NOMO-1 treated with DMSO at 0.1 percent for 48 hours (cell line): ENCODE data around the gene TUFM.
"Not testable (repeated sequence)": the region's sequence is repeated elsewhere in the genome, so short reads cannot be mapped to it uniquely, and the experiment has no call there.

Experiments
- DNase-seq: peaks from one replicate; lab custom pipeline; 2025; ENCODE audit not compliant: unreplicated experiment; lab: John Stamatoyannopoulos, UW

Gene TUFM

DNA sequence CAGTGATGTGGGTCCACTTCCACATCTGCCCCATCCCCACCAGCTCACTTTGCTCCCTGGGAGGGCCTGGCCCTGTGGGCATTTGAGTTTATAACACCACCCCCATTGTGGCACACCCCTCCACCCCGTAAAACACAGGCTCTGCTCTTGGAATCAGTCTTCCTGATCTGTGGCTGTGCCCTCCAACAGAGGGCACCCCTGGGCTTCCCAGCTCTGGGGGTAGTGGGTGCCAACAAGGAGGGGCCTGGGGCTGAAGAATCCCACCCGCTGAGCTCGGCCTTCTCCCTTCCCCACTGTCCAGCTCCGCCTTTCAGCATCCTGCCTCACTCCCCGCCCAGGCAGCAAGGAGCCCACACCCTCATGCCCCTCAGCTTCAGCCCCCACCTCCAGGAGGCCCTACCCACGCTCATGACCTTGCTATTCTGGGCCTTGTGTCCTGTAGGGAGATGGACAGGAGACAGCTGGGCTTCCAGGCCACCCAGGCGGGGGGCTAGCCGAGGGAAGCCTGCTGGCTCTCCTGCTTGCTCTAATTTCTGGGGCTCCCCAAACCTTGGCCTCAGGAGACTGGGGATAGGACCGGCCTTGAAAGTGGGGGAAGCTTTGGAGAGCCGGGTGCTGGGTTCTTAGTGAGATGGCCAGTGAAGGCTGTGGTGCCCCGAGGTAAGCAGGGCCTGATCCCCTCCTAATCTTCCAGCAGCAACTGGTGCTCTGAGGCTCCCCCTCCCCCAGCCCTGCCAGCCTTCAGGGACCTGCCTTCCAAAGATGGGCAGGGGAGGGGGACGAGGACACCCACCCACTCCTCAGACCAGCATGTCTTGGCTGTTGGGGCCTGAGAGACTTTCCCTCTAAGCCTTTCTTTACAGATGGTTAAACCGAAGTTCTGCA, 29.2 kb upstream of the TUFM start:
- no peak for DNase-seq

DNA sequence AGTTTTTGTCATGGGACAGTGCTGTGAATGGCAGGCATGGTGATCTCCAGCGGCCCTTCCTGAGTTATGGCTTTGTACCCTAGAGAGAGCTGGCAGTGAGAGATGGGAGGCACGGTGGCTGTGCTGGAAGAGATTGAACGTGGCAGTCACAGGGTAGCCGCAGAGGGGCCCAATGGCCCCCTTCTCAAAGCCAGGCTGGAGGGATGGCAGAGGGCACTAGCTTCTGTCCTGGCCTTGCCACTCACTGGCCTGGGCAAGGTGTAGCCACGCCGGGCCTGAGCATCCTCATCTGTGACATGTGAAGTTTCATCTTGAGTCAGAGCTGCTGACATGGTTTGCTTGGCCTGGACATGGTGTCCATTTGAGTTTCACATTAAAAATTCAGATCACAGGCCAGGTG, 28.3 kb upstream of the TUFM start:
- DNase-seq = no peak

DNA sequence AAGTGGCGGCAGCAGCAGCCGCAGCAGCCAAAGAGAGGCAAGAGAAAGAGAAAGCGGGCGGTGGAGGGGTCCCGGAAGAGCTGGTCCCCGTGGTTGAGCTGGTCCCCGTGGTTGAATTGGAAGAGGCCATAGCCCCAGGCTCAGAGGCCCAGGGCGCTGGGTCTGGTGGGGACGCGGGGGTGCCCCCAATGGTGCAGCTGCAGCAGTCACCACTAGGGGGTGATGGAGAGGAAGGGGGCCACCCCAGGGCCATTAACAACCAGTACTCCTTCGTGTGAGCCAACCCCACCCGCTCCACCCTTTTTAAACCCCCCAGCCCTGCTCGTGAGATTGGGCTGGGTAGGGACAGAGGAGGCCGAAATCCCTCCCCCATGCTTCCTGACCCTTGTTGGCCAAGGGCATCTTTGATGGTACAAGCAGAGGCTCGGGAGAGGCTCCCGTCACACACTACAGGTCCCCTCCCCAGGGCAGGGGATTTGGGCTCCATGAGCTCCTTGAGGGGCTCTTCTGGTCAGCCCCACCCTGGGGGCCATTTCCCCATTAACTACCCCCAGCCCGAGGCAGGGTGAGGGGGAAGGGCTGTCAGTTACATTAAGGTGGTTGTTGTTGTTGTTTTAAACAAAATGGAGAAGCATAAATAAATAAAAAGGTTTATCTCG, 27.5 kb upstream of the TUFM start:
- peak; percentile 5 for DNase-seq

DNA sequence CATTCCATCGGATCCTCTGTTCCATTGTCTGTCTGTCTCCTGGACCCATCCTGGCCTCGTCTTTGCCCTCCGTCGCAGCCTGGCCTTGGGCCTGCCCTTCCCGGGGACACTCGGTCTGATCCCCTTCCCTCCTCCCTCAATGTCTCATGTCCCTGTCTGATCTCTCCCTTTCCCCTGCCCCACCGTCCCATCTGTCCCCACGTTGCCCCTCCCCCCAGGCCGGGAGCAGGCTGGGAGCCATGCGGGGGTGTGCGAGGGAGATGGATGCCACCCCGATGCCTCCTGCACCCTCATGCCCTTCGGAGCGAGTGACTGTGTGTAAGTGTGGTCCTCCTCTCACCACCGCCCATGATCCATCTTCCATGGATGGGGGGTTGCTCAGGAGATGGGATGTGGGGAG, 26.8 kb upstream of the TUFM start:
- DNase-seq = no peak

DNA sequence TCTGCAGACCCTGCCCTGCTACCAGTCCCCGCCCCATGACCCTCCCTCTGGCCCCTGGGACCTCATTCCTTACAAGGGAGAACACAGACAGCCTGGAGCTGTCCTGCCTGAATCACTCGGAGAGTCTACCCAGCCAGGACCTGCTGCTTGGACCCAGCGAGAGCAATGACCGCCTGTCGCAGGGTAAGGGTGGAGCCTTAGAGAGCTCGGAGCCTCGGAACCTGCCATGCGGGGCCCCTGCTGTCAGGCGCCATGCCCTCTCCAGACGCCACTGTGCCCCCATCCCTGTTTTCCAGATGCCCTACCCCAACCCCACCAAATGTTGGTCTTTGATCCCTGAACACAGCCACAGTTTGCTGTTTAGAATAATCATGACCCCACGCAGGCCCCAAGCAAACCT, 23.1 kb upstream of the TUFM start:
- DNase-seq = no peak

DNA sequence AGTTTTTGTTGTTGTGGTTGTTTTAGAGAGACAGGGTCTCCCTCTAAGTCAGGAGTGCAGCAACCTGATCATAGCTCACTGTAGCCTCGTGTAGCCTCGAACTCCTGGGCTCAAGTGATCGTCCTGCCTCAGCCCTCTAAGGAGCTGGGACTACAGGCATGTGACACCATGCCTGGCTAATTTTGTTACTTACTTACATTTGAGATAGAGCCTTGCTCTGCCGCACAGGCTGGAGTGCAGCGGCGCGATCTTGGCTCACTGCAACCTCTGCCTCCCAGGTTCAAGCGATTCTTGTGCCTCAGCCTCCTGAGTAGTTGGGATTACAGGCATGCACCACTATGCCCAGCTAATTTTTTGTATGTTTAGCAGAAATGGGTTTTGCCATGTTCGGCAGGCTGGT, 21.5 kb upstream of the TUFM start:
- DNase-seq = not testable (repeated sequence)

- no peak for DNase-seq
Observed at GRCh38 chr16:28867241-28867640, 21.1 kb upstream of the TUFM start.

- DNase-seq = no peak
Observed at GRCh38 chr16:28866454-28866804, 20.3 kb upstream of the TUFM start.

GRCh38 chr16:28865722-28866453, 19.7 kb upstream of the TUFM start:
- no peak for DNase-seq

GRCh38 chr16:28865001-28865688, 19.0 kb upstream of the TUFM start:
- DNase-seq = no peak

GRCh38 chr16:28863929-28864793, 18.0 kb upstream of the TUFM start:
- DNase-seq = no peak

GRCh38 chr16:28859326-28859725, 13.2 kb upstream of the TUFM start:
- DNase-seq = no peak

DNA sequence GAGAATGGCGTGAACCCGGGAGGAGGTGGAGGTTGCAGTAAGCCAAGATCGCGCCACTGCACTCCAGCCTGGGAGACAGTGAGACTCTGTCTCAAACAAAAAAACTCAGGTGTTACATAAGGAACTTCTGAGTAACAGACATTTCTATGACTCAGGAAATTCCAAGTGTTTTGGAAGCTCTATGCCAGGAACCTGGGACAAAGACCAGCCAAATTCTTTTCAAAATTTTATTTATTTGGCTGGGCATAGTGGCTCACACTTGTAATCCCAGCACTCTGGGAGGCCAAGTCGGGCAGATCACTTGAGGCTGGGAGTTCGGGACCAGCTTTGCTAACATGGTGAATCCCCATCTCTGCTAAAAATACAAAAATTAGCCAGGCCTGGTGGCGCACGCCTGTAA, 12.3 kb upstream of the TUFM start:
- no peak for DNase-seq

- DNase-seq = no peak
Observed at GRCh38 chr16:28846933-28847273, 755 bp upstream of the TUFM start.

DNA sequence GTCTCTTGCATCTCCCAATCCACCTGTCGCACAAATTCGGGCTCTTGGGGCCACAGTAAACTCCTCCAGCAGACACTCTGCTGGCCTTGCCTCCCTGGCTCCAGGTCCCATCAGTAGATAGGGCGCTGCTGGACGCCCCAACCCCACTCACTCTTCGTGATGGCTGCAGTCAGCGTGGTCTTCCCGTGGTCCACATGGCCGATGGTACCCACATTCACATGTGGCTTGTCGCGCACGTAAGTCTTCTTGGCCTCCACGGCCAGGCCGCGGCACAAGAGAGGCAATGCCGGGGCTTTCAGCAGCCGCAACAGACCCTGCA, 428 bp downstream of the TUFM start:
- no peak for DNase-seq

GRCh38 chr16:28845293-28845692, 855 bp downstream of the TUFM start:
- DNase-seq = peak; percentile 62

DNA sequence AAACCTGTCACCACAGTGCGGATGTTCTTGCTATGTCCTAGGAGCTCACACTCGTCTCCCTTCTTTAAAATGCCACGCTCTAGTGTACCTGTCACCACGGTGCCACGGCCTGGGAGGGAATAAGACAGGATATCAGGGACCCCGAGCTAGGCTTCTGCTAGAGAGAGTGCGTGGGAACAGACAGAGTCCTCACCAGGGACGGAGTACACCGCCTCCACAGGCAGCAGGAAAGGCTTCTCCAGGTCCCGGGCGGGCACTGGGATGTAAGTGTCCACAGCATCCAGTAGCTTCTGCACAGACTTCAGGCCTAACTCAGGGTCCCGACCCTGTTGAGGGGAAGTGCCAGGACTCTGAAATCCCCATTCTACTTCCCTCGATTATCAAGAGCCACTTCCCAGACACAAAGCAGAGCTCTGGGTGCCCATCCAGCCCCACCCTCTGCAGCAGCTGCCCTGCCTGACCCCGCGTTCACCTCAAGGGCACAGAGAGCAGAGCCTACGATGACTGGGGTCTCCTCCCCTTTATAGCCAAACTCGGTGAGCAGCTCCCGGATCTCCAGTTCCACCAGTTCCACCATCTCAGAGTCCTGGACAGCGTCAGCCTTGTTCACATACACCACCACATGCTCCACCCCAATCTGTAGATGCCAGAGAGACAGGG, 1.8 kb downstream of the TUFM start:
- DNase-seq = no peak

- DNase-seq = no peak
Observed at GRCh38 chr16:28843766-28844165, 2.4 kb downstream of the TUFM start.

- no peak for DNase-seq
Observed at GRCh38 chr16:28842696-28843095, 3.5 kb downstream of the TUFM start.

DNA sequence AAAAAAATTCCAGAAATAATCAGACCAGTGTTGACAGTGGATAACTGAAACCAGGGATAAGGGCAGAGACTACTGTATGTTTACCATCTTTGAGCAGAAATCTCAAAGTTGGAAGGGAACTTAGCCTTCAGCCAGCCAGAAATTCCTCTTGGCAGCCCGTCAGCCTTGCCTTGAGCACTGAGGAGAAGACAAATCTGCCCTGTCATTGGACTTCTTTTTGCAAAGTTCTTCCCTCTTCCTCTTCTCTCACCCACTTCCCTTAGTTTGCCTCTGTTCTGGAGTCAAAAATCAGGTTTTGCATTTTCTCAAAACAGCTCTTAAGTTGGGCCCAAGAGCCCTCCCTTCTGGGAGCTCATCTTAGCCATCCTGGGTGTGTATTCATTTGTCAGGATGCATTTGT, 6.2 kb downstream of the TUFM start:
- no peak for DNase-seq
